ENCODE measurements around the gene GPR31.
"Not testable (repeated sequence)": the region's sequence is repeated elsewhere in the genome, so short reads cannot be mapped to it uniquely, and the experiment has no call there.

GPR31 gene, protein sequence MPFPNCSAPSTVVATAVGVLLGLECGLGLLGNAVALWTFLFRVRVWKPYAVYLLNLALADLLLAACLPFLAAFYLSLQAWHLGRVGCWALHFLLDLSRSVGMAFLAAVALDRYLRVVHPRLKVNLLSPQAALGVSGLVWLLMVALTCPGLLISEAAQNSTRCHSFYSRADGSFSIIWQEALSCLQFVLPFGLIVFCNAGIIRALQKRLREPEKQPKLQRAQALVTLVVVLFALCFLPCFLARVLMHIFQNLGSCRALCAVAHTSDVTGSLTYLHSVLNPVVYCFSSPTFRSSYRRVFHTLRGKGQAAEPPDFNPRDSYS

GRCh38 chr6:167157863-167158262 lies at the start of gene GPR31:
Gene GPR31 (minus strand): TSS chr6:167157980. CDS start chr6:167157831, 149 bp downstream.
- DNase-seq (ENCODE audit: low read depth, low spot score): no peak

DNA sequence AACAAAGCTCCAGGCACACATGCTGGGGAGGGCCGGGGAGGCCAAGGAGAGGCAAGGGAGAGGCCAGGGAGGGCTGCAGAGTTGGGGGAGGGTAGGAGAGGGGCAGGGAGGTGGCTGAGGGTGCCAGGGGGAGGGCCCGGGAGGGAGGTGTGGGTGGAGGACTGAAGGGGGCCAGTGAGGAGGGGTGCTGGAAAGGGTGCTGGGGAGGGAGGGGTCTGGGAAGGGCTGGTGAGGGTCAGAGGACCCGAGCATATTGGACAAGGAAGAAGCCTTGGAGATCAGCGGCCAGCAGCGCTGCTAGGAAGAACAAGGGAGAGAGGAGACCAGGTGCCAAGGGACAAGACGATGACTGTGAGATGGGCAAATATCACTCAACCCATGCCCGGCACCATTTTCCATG lies 49.7 kb upstream of the GPR31 start:
- no peak for DNase-seq (ENCODE audit: low read depth, low spot score)

- not testable (repeated sequence) for DNase-seq (ENCODE audit: low read depth, low spot score)
These were observed 47.5 kb upstream of the GPR31 start for GRCh38 chr6:167205316-167205715.

DNA sequence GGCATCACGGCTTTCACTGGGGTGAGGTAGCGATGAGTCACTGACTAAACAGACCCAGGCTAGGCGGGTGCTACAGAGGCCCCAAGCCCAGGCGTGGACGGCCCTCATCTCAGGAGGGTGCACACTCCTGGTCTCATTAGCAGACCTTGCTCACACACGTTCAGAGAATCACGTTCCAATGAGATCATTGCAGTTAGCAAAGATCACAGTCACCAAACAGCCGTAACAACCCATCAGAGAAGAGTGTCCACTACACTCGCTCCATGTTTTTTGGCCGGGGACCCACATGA lies 46.2 kb upstream of the GPR31 start:
- not testable (repeated sequence) for DNase-seq (ENCODE audit: low read depth, low spot score)

DNA sequence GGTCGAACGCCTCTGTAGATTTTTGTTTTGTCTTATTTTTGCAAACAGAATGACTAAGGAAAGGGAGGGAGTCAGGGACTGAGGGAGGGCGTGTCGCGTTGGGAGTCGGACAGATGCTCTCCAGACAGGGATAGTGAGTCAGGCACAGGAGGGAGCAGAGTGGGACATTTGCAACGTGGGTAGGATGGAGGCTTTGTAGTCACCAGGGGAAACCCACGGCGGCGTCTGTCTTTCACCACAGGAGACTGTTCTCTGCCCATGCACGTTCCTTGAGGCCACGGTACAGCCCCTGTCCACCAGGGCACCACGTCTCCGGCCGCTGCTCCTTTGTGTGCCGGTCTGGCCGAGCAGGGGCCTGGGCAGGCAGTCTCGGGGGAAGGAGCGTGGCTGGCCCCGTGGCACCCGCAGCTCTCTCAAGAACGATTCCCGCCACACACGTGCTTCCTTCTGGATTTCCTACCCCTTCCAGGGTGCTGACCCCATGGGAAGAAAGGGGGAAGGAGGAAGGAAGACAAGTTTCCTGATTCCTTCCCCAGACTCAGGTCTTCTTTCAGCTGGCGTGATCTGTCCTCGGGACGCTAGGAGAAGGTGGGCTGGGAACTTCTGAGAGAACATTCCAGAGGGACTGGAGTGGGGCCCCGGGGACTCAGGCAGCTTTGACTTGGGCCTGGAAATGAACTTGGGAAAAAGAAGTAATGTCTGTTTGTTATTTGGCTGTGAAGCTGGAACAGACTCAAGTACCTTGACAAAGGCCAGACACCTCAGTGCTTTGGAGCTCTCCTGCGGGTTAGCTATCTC lies 45.7 kb upstream of the GPR31 start:
- DNase-seq (ENCODE audit: low read depth, low spot score): not testable (repeated sequence)

DNA sequence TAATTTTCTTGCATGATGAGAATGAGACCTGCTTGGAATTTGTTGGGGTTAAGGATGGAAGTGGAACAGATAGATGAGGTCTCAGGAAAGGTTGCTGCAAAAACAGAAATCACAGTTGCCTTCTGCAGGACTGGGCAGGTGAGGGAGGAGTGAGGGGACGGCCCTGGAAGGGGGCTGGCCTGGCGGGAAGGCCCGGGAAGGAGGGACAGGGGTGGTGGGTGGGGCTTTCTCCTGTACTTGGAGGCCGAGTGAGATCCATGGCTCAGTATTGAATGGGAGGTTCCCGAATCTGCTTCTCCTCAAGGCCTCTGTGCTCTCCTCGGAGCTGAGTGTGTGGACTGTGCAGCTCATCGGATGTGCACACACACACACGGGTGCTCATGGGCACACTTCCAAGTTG lies 44.8 kb upstream of the GPR31 start:
- not testable (repeated sequence) for DNase-seq (ENCODE audit: low read depth, low spot score)

DNA sequence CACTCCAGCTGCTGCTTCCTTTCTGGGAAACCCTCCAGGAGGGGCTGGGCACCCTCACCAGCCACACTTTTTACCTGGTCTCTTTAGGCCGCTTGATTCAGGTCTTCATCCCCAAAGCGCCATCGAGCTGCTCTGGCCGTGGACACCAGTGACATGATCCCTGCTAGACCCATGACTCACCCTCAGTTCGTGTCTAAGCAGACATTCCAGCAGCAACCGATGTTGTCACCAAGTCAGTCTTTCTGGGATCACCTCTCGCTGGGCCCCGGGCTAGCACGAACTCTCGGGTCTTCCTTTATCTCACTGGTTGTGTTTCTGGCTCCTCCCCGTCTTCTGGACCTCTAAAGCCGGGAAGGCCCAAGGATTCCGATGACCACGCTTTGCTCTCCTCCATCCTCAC lies 43.0 kb upstream of the GPR31 start:
- no peak for DNase-seq (ENCODE audit: low read depth, low spot score)

DNA sequence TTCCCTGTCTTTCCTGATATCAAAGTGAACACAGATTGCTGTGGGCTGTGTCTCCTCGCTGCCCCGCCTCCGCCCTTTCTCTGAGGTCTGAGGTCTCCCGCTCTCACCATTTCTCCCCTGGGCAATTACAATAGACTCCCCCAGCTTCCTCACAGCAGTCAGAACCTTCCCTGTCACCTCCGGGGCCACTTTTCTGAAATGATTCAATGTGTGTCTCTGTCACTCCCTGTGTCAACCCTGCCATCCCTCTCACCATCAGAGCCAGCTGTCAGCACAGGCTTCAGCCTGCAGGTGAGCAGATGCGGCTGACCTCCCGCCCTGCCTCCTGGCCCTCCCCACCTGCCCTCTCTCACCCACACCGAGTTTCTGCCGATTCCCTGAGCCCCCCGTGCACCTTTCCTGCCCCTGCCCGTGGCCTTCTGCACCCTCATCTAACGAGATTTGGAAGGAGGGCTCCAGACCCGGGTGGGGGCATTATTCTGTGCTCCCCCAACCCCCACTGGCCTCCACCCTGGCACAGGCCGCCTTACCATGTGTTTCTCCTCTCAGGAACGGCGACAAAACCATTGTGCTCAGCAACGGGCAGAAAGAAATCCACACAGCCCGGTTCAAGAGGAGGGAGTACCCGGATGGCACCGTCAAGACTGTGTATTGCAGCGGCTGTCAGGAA lies 38.3 kb upstream of the GPR31 start:
- DNase-seq (ENCODE audit: low read depth, low spot score): not testable (repeated sequence)

- not testable (repeated sequence) for DNase-seq (ENCODE audit: low read depth, low spot score)
These were observed 35.8 kb upstream of the GPR31 start for GRCh38 chr6:167193515-167194125.

GRCh38 chr6:167191043-167191583 lies 33.3 kb upstream of the GPR31 start:
- not testable (repeated sequence) for DNase-seq (ENCODE audit: low read depth, low spot score)

DNA sequence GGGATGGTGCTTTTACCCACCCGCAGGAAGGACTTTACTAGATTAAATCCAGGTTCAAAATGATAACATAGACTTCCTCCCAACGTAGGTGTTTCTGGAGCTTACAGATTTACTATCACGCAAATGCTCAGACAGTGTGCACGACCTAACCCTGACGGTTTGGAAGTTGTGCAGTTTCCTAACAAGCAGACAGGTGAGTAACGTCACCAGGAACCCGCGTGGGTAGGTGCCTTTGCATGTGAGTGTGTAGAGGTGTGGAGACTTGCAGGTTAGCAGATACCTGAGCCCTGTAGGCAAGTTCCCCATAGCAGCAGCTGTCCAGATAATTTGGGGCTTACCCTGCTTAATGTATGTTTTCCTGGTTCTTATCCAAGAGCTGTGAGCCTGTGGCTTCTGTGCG lies 29.5 kb upstream of the GPR31 start:
- DNase-seq (ENCODE audit: low read depth, low spot score): not testable (repeated sequence)

GRCh38 chr6:167185101-167185500 lies 27.3 kb upstream of the GPR31 start:
- not testable (repeated sequence) for DNase-seq (ENCODE audit: low read depth, low spot score)

DNA sequence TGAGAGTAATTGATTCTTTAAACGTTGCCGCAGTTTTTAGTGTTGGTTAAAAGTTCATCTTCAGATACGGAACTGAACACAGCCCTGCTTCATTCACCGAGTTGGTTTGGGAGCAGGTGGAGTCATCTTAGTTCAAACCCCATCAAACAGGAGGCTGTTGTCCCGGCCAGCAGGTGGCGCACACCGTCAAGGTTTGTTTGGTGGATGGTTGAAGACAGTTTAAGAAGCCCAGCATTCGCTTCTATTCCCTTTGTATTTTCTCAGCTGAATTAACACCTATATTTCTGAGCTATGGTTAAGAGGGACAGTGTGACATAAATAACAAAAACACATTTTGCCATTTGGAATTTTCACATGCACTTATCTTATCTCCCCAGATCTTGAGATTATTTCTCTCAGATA lies 25.1 kb upstream of the GPR31 start:
- not testable (repeated sequence) for DNase-seq (ENCODE audit: low read depth, low spot score)

DNA sequence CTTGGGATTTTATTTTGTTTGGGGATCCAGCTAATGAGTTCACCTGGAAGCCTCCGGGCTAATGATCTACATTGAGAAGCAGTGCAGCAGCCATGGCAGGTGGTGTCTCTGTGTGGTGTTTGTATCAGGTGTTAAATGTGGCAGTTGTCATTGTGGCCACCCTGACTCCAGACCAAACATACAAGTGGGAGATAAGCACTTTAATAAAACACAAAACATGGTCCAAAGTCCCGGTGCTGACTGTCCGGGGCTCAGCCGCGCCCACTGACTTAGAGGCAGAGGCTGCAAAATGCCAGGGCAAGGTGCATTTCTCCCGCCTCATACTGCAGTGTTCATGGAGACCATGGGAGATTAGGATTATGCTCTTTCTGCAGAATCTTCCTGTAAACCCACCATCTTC lies 23.6 kb upstream of the GPR31 start:
- DNase-seq (ENCODE audit: low read depth, low spot score): not testable (repeated sequence)

GRCh38 chr6:167180086-167180485 lies 22.3 kb upstream of the GPR31 start:
- DNase-seq (ENCODE audit: low read depth, low spot score): not testable (repeated sequence)

GRCh38 chr6:167178896-167179655 lies 21.3 kb upstream of the GPR31 start:
- DNase-seq (ENCODE audit: low read depth, low spot score): not testable (repeated sequence)

- not testable (repeated sequence) for DNase-seq (ENCODE audit: low read depth, low spot score)
These were observed 19.5 kb upstream of the GPR31 start for GRCh38 chr6:167177271-167177670.

DNA sequence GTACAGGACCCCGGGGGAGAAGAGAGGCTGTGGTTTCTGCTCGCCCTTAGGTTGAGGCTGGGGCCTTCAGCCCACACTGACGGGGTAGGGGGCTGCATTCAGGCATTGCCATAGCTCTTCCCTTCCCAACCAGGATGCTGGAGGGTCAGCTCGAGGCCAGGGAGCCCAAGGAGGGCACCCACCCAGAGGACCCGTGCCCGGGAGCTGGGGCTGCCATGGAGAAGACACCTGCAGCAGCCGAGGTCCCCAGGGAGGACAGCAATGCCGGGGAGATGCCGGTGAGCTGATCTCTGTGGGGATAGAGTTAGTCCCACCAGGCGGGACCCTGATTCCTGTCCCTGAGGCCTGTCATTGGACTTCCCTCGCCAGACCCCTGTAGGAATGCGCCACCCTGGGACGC lies 14.2 kb upstream of the GPR31 start:
- DNase-seq (ENCODE audit: low read depth, low spot score): not testable (repeated sequence)

GRCh38 chr6:167171300-167171699 lies 13.5 kb upstream of the GPR31 start:
- not testable (repeated sequence) for DNase-seq (ENCODE audit: low read depth, low spot score)

DNA sequence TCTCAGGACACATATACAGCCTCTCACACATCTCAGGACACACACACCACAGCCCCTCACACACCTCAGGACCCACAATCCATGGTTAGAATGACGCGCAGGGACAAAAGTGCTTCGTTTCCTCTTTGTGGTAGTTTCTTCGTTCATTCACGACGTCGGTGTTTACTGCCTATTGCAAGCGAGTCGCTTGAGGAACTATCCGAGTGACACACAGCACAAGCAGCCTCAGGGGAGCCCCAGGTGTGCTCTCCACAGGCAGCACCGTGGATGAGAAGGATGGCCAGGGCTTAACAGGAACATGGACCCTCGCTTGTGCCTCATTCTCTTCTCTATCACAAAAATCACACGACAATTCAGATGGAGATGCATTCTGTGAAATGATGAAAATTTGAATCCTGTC lies 12.1 kb upstream of the GPR31 start:
- DNase-seq (ENCODE audit: low read depth, low spot score): not testable (repeated sequence)

GRCh38 chr6:167168296-167168695 lies 10.5 kb upstream of the GPR31 start:
- not testable (repeated sequence) for DNase-seq (ENCODE audit: low read depth, low spot score)

Measured in iPS DF 19.7 (cell line).